SU-DHL-6 (cell line): Measurements from ENCODE around the gene PPL.

ENCODE experiments used
- CTCF ChIP-seq: fragments of 200-600 bp; sonication (generic); IDR thresholded peaks from one replicate; pipeline ENCODE4 v1.5.1; 2017; ENCODE audit warnings: antibody characterized with exemption, mild to moderate bottlenecking, low read length, moderate library complexity; ENCODE audit not compliant: insufficient read depth, poor library complexity, severe bottlenecking
- EZH2phosphoT487 ChIP-seq: fragments of 200-600 bp; sonication (generic), shearing (Covaris generic); conservative IDR thresholded peaks from 2 replicates; pipeline ENCODE4 v1.6.1; 2018; ENCODE audit warnings: mild to moderate bottlenecking, antibody characterized with exemption, low read length, moderate library complexity, mixed read lengths

- TF ChIP-seq CTCF (no peak), EZH2phosphoT487 (no peak)
Measured at GRCh38 chr16:4880006-4880580, 56.9 kb downstream of the PPL start.
